ENCODE results near the gene CCDC148. TPM values are rescaled to one million over a fixed set of nuclear protein-coding genes. Genes with fewer than 3 reads are reported as not detected.

The CCDC148 gene
- total and polyA plus RNA-seq, 2 donors (not counting 1 experiment from before 2014, with no cell fraction given) = not detected

DNA sequence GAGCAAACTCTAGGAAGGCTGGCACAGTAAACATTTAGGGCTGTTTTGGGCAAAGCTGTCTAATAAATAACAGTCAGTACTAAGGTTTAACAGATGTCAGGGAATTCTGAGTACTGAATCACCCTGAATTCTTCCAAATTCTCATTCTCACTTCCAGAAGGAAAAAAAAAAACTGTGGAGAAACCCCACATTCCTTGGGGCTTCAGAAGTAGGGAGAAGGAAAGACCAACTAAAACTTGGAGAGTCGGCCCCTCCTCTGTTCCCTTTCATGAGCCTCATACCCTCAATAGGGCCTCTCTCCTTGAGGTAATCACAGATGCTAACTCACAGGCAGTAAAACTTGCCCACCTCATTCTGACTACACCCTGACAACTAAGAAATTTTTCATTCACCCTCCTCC is 62.1 kb downstream of the CCDC148 start:
- Histone ChIP-seq H3K4me2 (replicated peaks; ENCODE audit: low read depth, low read length, poor library complexity, severe bottlenecking) (no peak overlapping the region), H3K27me3 (replicated peaks in 1 of 4; ENCODE audit: control extremely low read depth in 1 of 4, control insufficient read depth in 3 of 4, insufficient read depth in 4 of 4, low read length in 3 of 4) (no peaks in the 10 kb centered on the region), H2AFZ (ENCODE audit: insufficient read depth, low read depth, low read length, poor library complexity, severe bottlenecking) (no peak overlapping the region), H3K27ac (ENCODE audit: low read length in 2 of 2) (no peak overlapping the region), H4K20me1 (ENCODE audit: control insufficient read depth, insufficient read depth, low read length, poor library complexity, severe bottlenecking) (no peaks in the 10 kb centered on the region), H3K4me1 (ENCODE audit: control insufficient read depth in 2 of 2, insufficient read depth in 2 of 2, low read length in 2 of 2) (no peaks in the 10 kb centered on the region), H3K79me2 (ENCODE audit: control insufficient read depth, insufficient read depth, low read length) (no peaks in the 10 kb centered on the region), H3K9me3 (ENCODE audit: control extremely low read depth in 1 of 3, control insufficient read depth in 2 of 3, insufficient read depth in 1 of 3, low read length in 2 of 3) (no peaks in the 10 kb centered on the region), H3K36me3 (replicated peaks in 1 of 2; ENCODE audit: control extremely low read depth in 1 of 2, control insufficient read depth in 1 of 2, extremely low read depth in 1 of 2, insufficient read depth in 2 of 2, low read length in 1 of 2) (no peaks in the 10 kb centered on the region), H3K4me3 (ENCODE audit: control extremely low read depth in 1 of 5, extremely low read depth in 1 of 5, insufficient read depth in 1 of 5, low read depth in 2 of 5, low read length in 4 of 5) (no peak overlapping the region), H3K9ac (ENCODE audit: low read length) (no peak overlapping the region)
- H3K4me1 Mint-ChIP-seq = no peaks in the 10 kb centered on the region
- ChIA-PET CTCF (no interaction called here), POLR2A (no interaction called here)
- no peaks in the 10 kb centered on the region for H3K9me3 Mint-ChIP-seq (ENCODE audit: insufficient read depth)
- intact Hi-C loops (cut with micrococcal nuclease) = no loop called here
- TF ChIP-seq, protein P1, sequence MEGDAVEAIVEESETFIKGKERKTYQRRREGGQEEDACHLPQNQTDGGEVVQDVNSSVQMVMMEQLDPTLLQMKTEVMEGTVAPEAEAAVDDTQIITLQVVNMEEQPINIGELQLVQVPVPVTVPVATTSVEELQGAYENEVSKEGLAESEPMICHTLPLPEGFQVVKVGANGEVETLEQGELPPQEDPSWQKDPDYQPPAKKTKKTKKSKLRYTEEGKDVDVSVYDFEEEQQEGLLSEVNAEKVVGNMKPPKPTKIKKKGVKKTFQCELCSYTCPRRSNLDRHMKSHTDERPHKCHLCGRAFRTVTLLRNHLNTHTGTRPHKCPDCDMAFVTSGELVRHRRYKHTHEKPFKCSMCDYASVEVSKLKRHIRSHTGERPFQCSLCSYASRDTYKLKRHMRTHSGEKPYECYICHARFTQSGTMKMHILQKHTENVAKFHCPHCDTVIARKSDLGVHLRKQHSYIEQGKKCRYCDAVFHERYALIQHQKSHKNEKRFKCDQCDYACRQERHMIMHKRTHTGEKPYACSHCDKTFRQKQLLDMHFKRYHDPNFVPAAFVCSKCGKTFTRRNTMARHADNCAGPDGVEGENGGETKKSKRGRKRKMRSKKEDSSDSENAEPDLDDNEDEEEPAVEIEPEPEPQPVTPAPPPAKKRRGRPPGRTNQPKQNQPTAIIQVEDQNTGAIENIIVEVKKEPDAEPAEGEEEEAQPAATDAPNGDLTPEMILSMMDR (IDR thresholded peaks at IDR 0.05) = no peak
- TF ChIP-seq EZH2 (IDR thresholded peaks at IDR 0.05; ENCODE audit: borderline replicate concordance, insufficient read depth, low read depth, low read length, poor library complexity, severe bottlenecking) = no peak
- no peak overlapping the region for H3K27ac Mint-ChIP-seq
- H3K27me3 Mint-ChIP-seq = peaks cover 11% of the 10 kb centered on the region
- ATAC-seq (ENCODE audit: low read depth) = no peak
- no peak for DNase-seq
- no CpG with 5 or more reads among the region's 1 CpG for WGBS (ENCODE audit: insufficient coverage)
- no peak overlapping the region for H3K4me3 Mint-ChIP-seq

DNA sequence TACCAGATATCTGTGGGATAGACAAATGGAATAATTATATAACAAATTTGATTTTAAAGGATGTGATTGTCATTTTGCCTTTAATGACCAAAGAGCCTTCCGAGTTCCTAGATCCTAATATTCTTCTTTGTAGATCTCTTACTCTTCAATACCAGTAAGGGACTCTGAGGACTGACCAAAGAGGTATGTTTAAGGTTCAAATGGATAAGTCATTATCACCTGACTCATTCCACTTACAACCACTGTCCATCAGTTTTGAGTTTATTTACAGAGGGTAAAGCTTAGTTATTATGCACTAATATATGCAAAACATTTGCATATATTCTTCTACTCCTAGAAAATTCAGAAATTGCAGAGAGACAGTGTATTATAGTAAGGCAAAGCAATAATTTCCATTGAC is 62.7 kb downstream of the CCDC148 start:
- H3K27me3 ChIP-seq (replicated peaks in 1 of 4; ENCODE audit: control extremely low read depth in 1 of 4, control insufficient read depth in 3 of 4, insufficient read depth in 4 of 4, low read length in 3 of 4) = no peaks in the 10 kb centered on the region
- WGBS (ENCODE audit: insufficient coverage) = no CpG with 5 or more reads among the region's 1 CpG
- CTCF ChIA-PET = no interaction called here

More for the DNA sequence above, 62.7 kb downstream of the CCDC148 start:
- no peaks in the 10 kb centered on the region for H3K9me3 ChIP-seq (ENCODE audit: control extremely low read depth in 1 of 3, control insufficient read depth in 2 of 3, insufficient read depth in 1 of 3, low read length in 2 of 3)
- H2AFZ ChIP-seq (ENCODE audit: insufficient read depth, low read depth, low read length, poor library complexity, severe bottlenecking) = no peak overlapping the region
- Mint-ChIP-seq H3K4me1 (no peaks in the 10 kb centered on the region), H3K27ac (no peak overlapping the region), H3K27me3 (peaks cover 11% of the 10 kb centered on the region), H3K9me3 (ENCODE audit: insufficient read depth) (no peaks in the 10 kb centered on the region), H3K4me3 (no peak overlapping the region)
- DNase-seq (no peak), ATAC-seq (ENCODE audit: low read depth) (no peak)
- H4K20me1 ChIP-seq (ENCODE audit: control insufficient read depth, insufficient read depth, low read length, poor library complexity, severe bottlenecking) = no peaks in the 10 kb centered on the region
- H3K4me3 ChIP-seq (ENCODE audit: control extremely low read depth in 1 of 5, extremely low read depth in 1 of 5, insufficient read depth in 1 of 5, low read depth in 2 of 5, low read length in 4 of 5) = no peak overlapping the region
- no peak overlapping the region for H3K9ac ChIP-seq (ENCODE audit: low read length)
- H3K79me2 ChIP-seq (ENCODE audit: control insufficient read depth, insufficient read depth, low read length) = no peaks in the 10 kb centered on the region
- H3K27ac ChIP-seq (ENCODE audit: low read length in 2 of 2) = no peak overlapping the region
- POLR2A ChIA-PET = no interaction called here
- no peak overlapping the region for H3K4me2 ChIP-seq (replicated peaks; ENCODE audit: low read depth, low read length, poor library complexity, severe bottlenecking)
- H3K36me3 ChIP-seq (replicated peaks in 1 of 2; ENCODE audit: control extremely low read depth in 1 of 2, control insufficient read depth in 1 of 2, extremely low read depth in 1 of 2, insufficient read depth in 2 of 2, low read length in 1 of 2) = no peaks in the 10 kb centered on the region
- H3K4me1 ChIP-seq (ENCODE audit: control insufficient read depth in 2 of 2, insufficient read depth in 2 of 2, low read length in 2 of 2) = no peaks in the 10 kb centered on the region
- TF ChIP-seq, protein P1 (IDR thresholded peaks at IDR 0.05) = no peak
- TF ChIP-seq EZH2 (IDR thresholded peaks at IDR 0.05; ENCODE audit: borderline replicate concordance, insufficient read depth, low read depth, low read length, poor library complexity, severe bottlenecking) = no peak
- intact Hi-C loops (cut with micrococcal nuclease) = no loop called here
